Choroid plexus epithelial cell (primary cell): ENCODE measurements around the gene TBC1D22B.
A peak's percentile ranks its signal among the peaks of the same experiment; 100 is the strongest.

Experiments used
- DNase-seq: peaks from one replicate; pipeline ENCODE4 v3.0.0-alpha.2; 2010; ENCODE audit warnings: low read depth
- H3K4me3 ChIP-seq: 2 replicates; pipeline ENCODE4 v1.5.1; 2011; ENCODE audit warnings: low read depth, mild to moderate bottlenecking, control low read depth, low read length, moderate library complexity
- CTCF ChIP-seq: conservative IDR thresholded peaks from 2 replicates; pipeline ENCODE4 v1.5.1; 2011; ENCODE audit warnings: low read depth, mild to moderate bottlenecking, control low read depth, inconsistent platforms, low read length, moderate library complexity

Gene TBC1D22B

GRCh38 chr6:37314487-37315156, 57.0 kb downstream of the TBC1D22B start:
- no peak overlapping the region for H3K4me3 ChIP-seq
- peak; percentile 87 for DNase-seq
- peak; percentile 91 for TF ChIP-seq CTCF

GRCh38 chr6:37315157-37315515, 57.6 kb downstream of the TBC1D22B start:
- TF ChIP-seq CTCF: no peak
- no peak overlapping the region for H3K4me3 ChIP-seq
- no peak for DNase-seq

GRCh38 chr6:37316071-37316470, 58.5 kb downstream of the TBC1D22B start:
- no peak for TF ChIP-seq CTCF
- DNase-seq: no peak
- H3K4me3 ChIP-seq: no peak overlapping the region

GRCh38 chr6:37317312-37318038, 59.9 kb downstream of the TBC1D22B start:
- no peak for TF ChIP-seq CTCF

GRCh38 chr6:37319156-37319555, 61.6 kb downstream of the TBC1D22B start:
- DNase-seq: no peak
- no peak for TF ChIP-seq CTCF
- no peak overlapping the region for H3K4me3 ChIP-seq

More at GRCh38 chr6:37317312-37318038, 59.9 kb downstream of the TBC1D22B start:
- H3K4me3 ChIP-seq: no peak overlapping the region
- DNase-seq: no peak

- H3K4me3 ChIP-seq: no peak overlapping the region
- TF ChIP-seq CTCF: no peak
- DNase-seq: no peak
Measured at GRCh38 chr6:37319856-37320480, 62.4 kb downstream of the TBC1D22B start.

- TF ChIP-seq CTCF: no peak
- no peak overlapping the region for H3K4me3 ChIP-seq
- DNase-seq: no peak
Measured at GRCh38 chr6:37320646-37321045, 63.1 kb downstream of the TBC1D22B start.
